HG03571 (cell line): ENCODE measurements around the gene C13orf42.

Experiments used
- ATAC-seq: cut with Tn5 transposase; IDR thresholded peaks from one replicate; pipeline ENCODE4 v1.9.1; 2021; ENCODE audit not compliant: unreplicated experiment

The C13orf42 gene

GRCh38 chr13:51035978-51036377, 75.1 kb downstream of the C13orf42 start:
- ATAC-seq: no peak

DNA sequence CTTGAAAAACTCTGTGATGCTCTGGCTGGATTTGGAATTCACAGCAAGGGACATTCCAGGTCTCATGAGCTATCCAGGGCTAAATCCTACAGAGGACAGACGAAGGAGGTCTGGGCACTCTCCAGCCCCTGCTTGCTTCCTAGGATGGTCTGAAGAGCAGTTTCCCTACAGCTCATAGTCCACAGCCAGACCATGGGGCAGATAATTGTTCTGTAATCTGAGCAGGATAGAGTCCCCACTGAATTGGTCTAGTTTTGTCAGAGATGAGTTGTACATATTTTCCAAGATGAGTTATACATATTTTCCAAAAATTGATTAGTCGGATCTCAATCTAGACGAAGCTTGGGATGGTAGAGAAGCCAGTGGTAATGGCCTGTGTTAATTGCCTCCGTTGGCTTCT, 75.6 kb downstream of the C13orf42 start:
- no peak for ATAC-seq

DNA sequence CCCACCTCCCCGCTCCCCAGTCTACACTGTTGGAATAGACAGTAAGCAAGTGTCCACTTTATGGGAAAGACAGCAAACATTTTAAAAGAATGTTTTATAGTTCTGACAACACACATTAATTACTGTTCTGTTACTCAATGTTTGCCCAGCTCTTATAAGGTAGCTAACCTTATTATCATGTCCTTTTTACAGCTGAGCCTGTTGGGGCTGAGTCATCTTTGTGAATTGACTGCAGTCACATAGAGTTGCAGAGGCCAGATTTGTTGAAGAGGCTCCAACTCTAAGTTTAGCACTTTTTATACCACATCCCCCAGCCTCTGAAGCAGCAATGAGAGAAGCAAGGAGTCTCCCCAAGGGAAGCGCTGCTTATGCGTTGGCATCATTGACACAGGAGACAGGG, 76.2 kb downstream of the C13orf42 start:
- ATAC-seq: no peak

- ATAC-seq: no peak
These were observed 77.5 kb downstream of the C13orf42 start for GRCh38 chr13:51033421-51034185.

DNA sequence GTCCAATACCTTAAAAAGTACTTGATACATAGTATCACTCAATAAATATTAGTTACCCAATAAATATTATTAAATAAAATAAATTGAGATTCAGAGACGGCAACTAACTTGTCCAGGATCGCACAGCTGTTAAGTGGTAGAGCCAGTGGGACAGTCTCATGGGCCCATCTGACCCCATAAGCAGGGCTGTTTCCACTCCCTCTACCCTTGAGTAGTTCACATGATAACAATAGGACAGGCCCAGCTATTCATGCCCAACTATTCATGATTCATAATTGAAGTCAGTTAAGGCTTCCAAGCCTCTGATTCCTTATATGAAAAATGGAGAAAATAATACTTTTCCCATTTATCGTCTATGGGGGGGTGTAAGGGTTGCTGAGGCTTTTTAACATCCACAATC, 78.2 kb downstream of the C13orf42 start:
- no peak for ATAC-seq
